Aorta (tissue), 5 donors: ENCODE measurements around the gene GSN. TPM values are rescaled to one million over a fixed set of nuclear protein-coding genes. Genes with fewer than 3 reads are reported as not detected.

Experiments
- ATAC-seq: fragments of 200-7000 bp; cut with Tn5 transposase; one replicate; pipeline ENCODE4 v1.9.1; 2022; ENCODE audit warnings: moderate library complexity; ENCODE audit not compliant: low FRiP score
- DNase-seq, 2 donors: peaks; one replicate each; pipeline ENCODE4 v3.0.0-alpha.2; 2020
- H3K27ac ChIP-seq, 2 donors: one replicate each; pipeline ENCODE4 v1.5.1; 2013; ENCODE audit warnings: low read length in 2 of 2, mild to moderate bottlenecking in 2 of 2, moderate library complexity in 2 of 2, control low read depth in 1 of 2, inconsistent platforms in 1 of 2, low read depth in 1 of 2
- H3K27me3 ChIP-seq, 2 donors: one replicate each; pipeline ENCODE4 v1.6.1; 2013; ENCODE audit warnings: control low read depth in 1 of 2, low read length in 1 of 2, mild to moderate bottlenecking in 1 of 2, moderate library complexity in 1 of 2; ENCODE audit not compliant: insufficient read depth in 2 of 2, control insufficient read depth in 1 of 2
- H3K36me3 ChIP-seq, 2 donors: one replicate each; pipeline ENCODE4 v1.6.1; 2013; ENCODE audit warnings: control low read depth in 1 of 2, low read length in 1 of 2, mild to moderate bottlenecking in 1 of 2; ENCODE audit not compliant: insufficient read depth in 2 of 2, control insufficient read depth in 1 of 2
- H3K4me1 ChIP-seq, 2 donors: one replicate each; pipeline ENCODE4 v1.6.1; 2013; ENCODE audit warnings: low read length in 2 of 2, control low read depth in 1 of 2, mild to moderate bottlenecking in 1 of 2, moderate library complexity in 1 of 2; ENCODE audit not compliant: insufficient read depth in 2 of 2, control insufficient read depth in 1 of 2
- H3K4me3 ChIP-seq, 2 donors: one replicate each; pipeline ENCODE4 v1.5.1; 2013; ENCODE audit warnings: low read length in 2 of 2, control low read depth in 1 of 2, mild to moderate bottlenecking in 1 of 2
- H3K9me3 ChIP-seq: one replicate; pipeline ENCODE4 v1.6.1; 2013; ENCODE audit warnings: mild to moderate bottlenecking, low read length; ENCODE audit not compliant: control insufficient read depth
- WGBS, 2 donors: extraction: QIAGEN DNeasy Blood & Tissue Kit; methylation state at CpG; one replicate each; pipeline ENCODE4 v1.1.7; 2013; 5-methylcytosine and 5-hydroxymethylcytosine counted together
- intact Hi-C, 2 donors: fragments of 100-400 bp; cut with DNase I; formaldehyde crosslinking; loops; one replicate each; pipeline versions ENCODE4 v1.14.2 to v1.15.0; 2022
- polyA plus RNA-seq, 2 donors: library from polyadenylated mRNA; stranded (reverse); fragments of 200-250 nt; gene quantifications; one replicate each; pipeline ENCODE4 v1.2.3, GENCODE V29; 2013
- total RNA-seq, 2 donors: library from RNA; stranded (reverse); fragmentation: NEBNext Ultra II Directional; extraction: Animal tissue kit (Norgen Biotek cat#: 25700); gene quantifications; one replicate each; pipeline ENCODE4 v1.2.1, GENCODE V29; 2021
- donor health status: healthy with polysubstance abuse.
- donor health status: Bipolar disorder and iron deficiency.
- donor health status: DM: no; HTN: no; CAD: no.
- donor health status: DM: no; HTN: no; CAD: no.
- donor health status: DM: yes; HTN: yes; CAD: no.

GSN gene
- total and polyA plus RNA-seq, 4 donors, result 451 to 2,469 (median 1,011) TPM

GRCh38 chr9:121253821-121254501 is 14.0 kb upstream of the GSN start:
- H3K27ac ChIP-seq, result no peak overlapping the region
- no peaks in the 10 kb centered on the region for H3K36me3 ChIP-seq
- no peaks in the 10 kb centered on the region for H3K9me3 ChIP-seq
- 70 to 75% methylated on average over 6 of the region's 6 CpGs for WGBS, 2 donors
- DNase-seq, result no peak
- no peak for ATAC-seq
- no peaks in the 10 kb centered on the region for H3K4me1 ChIP-seq
- H3K4me3 ChIP-seq, result no peak overlapping the region
- no peaks in the 10 kb centered on the region for H3K27me3 ChIP-seq
- intact Hi-C loops, result no loop called here

DNA sequence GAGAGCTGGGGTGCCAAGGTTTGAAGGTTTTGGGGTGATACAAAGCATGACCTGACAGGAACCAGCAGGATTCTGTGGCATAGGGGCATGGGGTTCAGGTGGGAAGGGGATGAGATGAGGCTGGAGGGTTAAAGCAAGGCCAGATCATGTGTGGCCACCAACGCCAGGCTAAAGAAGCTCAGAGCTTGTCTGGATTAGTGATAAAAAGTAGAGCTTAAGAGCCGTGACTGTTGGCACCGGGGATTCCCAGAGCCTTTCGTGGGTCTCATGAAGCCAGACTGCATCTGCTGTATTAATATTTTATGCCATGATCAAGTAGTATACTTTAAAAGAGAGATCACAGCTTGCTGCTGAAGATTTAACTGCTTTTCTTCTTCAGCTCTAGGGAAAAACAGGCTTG is 8.5 kb upstream of the GSN start:
- no peak for ATAC-seq
- Histone ChIP-seq H3K4me3 (no peak overlapping the region), H3K36me3 (no peaks in the 10 kb centered on the region), H3K9me3 (no peaks in the 10 kb centered on the region), H3K27ac (no peak overlapping the region), H3K27me3 (no peaks in the 10 kb centered on the region), H3K4me1 (no peaks in the 10 kb centered on the region)
- WGBS, 2 donors, result 90 to 91% methylated on average over 4 of the region's 4 CpGs
- intact Hi-C loops, result no loop called here
- no peak for DNase-seq

GRCh38 chr9:121259935-121260334 is 8.0 kb upstream of the GSN start:
- intact Hi-C loops, result no loop called here
- H3K4me1 ChIP-seq, result no peaks in the 10 kb centered on the region
- DNase-seq (no peak), ATAC-seq (no peak)
- H3K9me3 ChIP-seq, result no peaks in the 10 kb centered on the region
- no peak overlapping the region for H3K27ac ChIP-seq
- no peak overlapping the region for H3K4me3 ChIP-seq
- H3K27me3 ChIP-seq, result no peaks in the 10 kb centered on the region
- WGBS, 2 donors, result 92 to 94% methylated on average over 5 of the region's 5 CpGs
- H3K36me3 ChIP-seq, result no peaks in the 10 kb centered on the region

DNA sequence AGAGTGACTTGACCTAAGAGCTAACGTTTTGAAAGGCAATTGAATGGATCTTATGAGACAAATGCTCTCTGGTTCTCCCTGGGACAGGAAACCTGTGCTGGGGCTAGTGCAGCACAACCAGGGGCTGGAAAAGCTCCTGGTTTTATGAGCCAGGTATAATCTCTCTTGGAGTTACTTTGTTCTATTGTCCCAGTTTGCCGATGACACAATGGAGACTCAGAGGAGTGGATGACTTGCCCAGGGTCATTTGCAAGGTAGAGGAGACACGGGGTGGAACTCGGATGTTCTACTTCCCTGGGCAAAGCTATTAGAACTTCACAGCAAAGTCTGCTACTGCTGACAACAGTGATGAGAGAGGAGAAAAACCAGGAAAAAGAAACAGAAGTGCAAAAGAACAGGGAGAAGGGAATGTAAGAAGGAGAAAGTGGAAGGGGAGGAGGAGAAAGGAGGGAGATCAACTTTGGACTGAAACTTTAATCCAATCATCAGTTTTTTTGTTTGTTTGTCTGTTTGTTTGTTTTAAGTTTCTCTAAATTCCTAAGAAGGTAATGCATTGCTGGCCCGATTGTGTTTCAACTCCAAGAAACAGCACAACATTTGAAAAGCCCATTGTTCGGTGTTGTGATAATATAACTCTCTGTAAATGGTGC is 7.4 kb upstream of the GSN start:
- whole genome bisulfite sequencing, 2 donors, result 66 to 71% methylated on average over 6 of the region's 6 CpGs
- Histone ChIP-seq H3K27me3 (no peaks in the 10 kb centered on the region), H3K4me1 (no peaks in the 10 kb centered on the region), H3K9me3 (no peaks in the 10 kb centered on the region), H3K27ac (no peak overlapping the region), H3K36me3 (no peaks in the 10 kb centered on the region), H3K4me3 (no peak overlapping the region)
- ATAC-seq (no peak), DNase-seq (no peak)
- intact Hi-C loops, result no loop called here

- intact Hi-C loops, result no loop called here
- Histone ChIP-seq H3K9me3 (no peaks in the 10 kb centered on the region), H3K4me1 (no peaks in the 10 kb centered on the region), H3K36me3 (no peaks in the 10 kb centered on the region), H3K27me3 (no peaks in the 10 kb centered on the region), H3K27ac (no peak overlapping the region), H3K4me3 (no peak overlapping the region)
- DNase-seq (no peak), ATAC-seq (no peak)
- WGBS, 2 donors, result 27 to 35% methylated on average over 4 of the region's 4 CpGs
Observed at GRCh38 chr9:121261107-121261460, 6.9 kb upstream of the GSN start.

DNA sequence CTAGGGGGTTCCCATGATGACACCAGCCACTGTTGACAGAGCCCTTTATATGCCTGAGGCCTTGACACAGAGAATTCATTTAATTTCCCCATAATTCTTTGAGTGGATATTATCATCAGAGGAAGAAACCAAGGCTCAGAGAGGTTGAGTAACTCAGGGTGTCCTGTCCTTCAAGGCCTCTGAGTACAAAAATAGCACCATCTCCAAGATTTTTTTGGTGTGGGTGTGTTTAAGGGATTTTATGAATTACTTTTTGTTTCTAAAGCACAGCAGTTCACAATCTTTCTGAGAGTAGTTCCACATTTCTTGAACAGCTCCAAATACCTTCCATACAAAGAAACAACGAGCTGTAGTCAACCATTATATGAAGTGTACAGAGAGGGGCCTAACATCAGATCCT is 6.2 kb upstream of the GSN start:
- H3K9me3 ChIP-seq, result no peaks in the 10 kb centered on the region
- ATAC-seq, result no peak
- H3K27ac ChIP-seq, result no peak overlapping the region
- no peaks in the 10 kb centered on the region for H3K27me3 ChIP-seq
- intact Hi-C loops, result no loop called here
- no peak overlapping the region for H3K4me3 ChIP-seq
- no peak for DNase-seq
- no peaks in the 10 kb centered on the region for H3K4me1 ChIP-seq
- no peaks in the 10 kb centered on the region for H3K36me3 ChIP-seq
- WGBS, 2 donors, result 87 to 94% methylated on average over 1 of the region's 1 CpG

- 93 to 94% methylated on average over 1 of the region's 1 CpG for WGBS, 2 donors
- Histone ChIP-seq H3K27me3 (no peaks in the 10 kb centered on the region), H3K36me3 (no peaks in the 10 kb centered on the region), H3K9me3 (no peaks in the 10 kb centered on the region), H3K4me3 (no peak overlapping the region), H3K27ac (no peak overlapping the region), H3K4me1 (no peaks in the 10 kb centered on the region)
- no peak for ATAC-seq
- intact Hi-C loops, result no loop called here
- no peak for DNase-seq
Observed at GRCh38 chr9:121262423-121262822, 5.5 kb upstream of the GSN start.

DNA sequence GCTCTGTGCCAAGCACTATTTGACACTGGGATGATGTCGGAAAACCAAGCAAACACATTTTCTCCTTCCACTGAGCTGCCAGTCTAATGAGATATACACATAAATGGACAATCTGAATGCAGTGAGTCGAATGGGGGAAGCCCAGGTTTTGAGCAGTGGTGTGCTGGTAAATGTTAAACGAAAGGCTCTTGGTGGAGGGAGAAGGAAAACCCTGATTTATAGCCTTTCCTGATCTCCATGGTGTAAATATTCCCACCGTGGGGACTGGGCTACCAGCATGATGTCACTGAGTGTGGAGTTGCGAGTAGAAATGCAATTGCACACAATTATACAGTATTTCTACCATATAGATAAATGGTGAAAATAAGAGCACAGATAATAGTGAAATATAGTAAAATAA is 5.0 kb upstream of the GSN start:
- no peaks in the 10 kb centered on the region for H3K27me3 ChIP-seq
- H3K4me1 ChIP-seq, result no peaks in the 10 kb centered on the region
- intact Hi-C loops, result no loop called here
- H3K36me3 ChIP-seq, result no peaks in the 10 kb centered on the region
- WGBS, 2 donors, result 77 to 78% methylated on average over 5 of the region's 5 CpGs
- no peak for DNase-seq
- no peaks in the 10 kb centered on the region for H3K9me3 ChIP-seq
- no peak overlapping the region for H3K27ac ChIP-seq
- H3K4me3 ChIP-seq, result no peak overlapping the region
- no peak for ATAC-seq

GRCh38 chr9:121266356-121266755 is 1.6 kb upstream of the GSN start:
- H3K27ac ChIP-seq, result no peak overlapping the region
- no peak for DNase-seq

More at GRCh38 chr9:121266356-121266755, 1.6 kb upstream of the GSN start:
- Histone ChIP-seq H3K36me3 (no peaks in the 10 kb centered on the region), H3K4me3 (no peak overlapping the region), H3K4me1 (no peaks in the 10 kb centered on the region), H3K9me3 (no peaks in the 10 kb centered on the region), H3K27me3 (no peaks in the 10 kb centered on the region)
- no peak for ATAC-seq
- intact Hi-C loops, result loop anchor here (5.0 kb wide), 2 partner anchors 54 to 106 kb away; partner anchors contain the start of gene STOM (in 1 of the 2)
- WGBS, 2 donors, result 95 to 96% methylated on average over 3 of the region's 3 CpGs
